Measurements from ENCODE around the gene TUFT1. TPM values are rescaled to one million over a fixed set of nuclear protein-coding genes. Genes with fewer than 3 reads are reported as not detected.

The TUFT1 gene
- total and polyA plus RNA-seq, 2 of the 13 experiments (the other 11 are each of a cell fraction or from before 2014, with no cell fraction given): 6.4 to 7.3 TPM

DNA sequence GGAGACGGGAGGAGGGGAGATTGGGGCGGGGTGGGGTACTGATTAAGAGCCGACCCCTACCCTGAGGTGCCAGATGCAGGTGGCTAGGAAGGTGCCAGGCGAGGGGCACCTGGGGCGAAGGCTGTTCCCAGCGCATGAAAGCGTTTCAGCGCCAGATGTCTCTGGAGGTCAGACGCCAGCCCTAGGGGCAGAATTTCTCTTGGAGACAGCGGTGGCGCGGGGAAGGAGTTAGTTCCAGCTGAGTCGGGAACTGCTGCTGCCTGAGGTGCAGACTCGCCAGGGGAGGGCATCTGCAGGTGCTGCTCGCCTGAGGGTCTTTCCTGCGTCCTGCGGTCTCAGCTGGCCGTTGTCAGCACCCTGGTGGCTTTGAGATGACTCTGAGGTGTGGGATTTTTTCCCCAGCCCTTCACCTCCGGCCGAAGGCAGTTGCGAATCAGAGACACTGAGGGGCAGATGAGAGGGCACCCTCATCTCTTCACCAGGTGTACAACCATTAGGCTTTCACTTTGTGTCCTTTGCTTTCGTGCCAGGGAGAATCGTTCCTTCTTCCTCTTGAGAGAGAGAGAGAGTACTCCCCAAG is 28.4 kb upstream of the TUFT1 start (continued):
- TF ChIP-seq ZNF281 (CRISPR knock-in tag; IDR thresholded peaks at IDR 0.05; ENCODE audit: borderline replicate concordance) (no peak), ZNF282 (IDR thresholded peaks at IDR 0.05; ENCODE audit: partially characterized antibody) (no peak), ZNF10 (CRISPR knock-in tag; IDR thresholded peaks at IDR 0.05; ENCODE audit: borderline replicate concordance, low read depth) (no peak), SETDB1 (CRISPR knock-in tag; IDR thresholded peaks at IDR 0.05; ENCODE audit: borderline replicate concordance) (no peak), SMARCC2 (IDR thresholded peaks at IDR 0.05) (no peak), KAT8 (CRISPR knock-in tag; IDR thresholded peaks at IDR 0.05) (peak; percentile 6; the same call in 1 of the 2 replicates), ZNF607 (CRISPR knock-in tag; IDR thresholded peaks at IDR 0.05; ENCODE audit: borderline replicate concordance) (no peak), ZNF430 (CRISPR knock-in tag; IDR thresholded peaks at IDR 0.05) (0 out of 2 replicates have a peak, but pooled peaks have one; percentile 14), PLSCR1 (CRISPR knock-in tag; IDR thresholded peaks at IDR 0.05; ENCODE audit: borderline replicate concordance) (no peak), MAZ (IDR thresholded peaks at IDR 0.05; ENCODE audit: borderline replicate concordance, low read depth, low read length) (no peak), MAZ (CRISPR knock-in tag; IDR thresholded peaks at IDR 0.05; ENCODE audit: low read depth) (no peak), CBX1 (IDR thresholded peaks at IDR 0.05; ENCODE audit: low read depth) (no peak)
- TF ChIP-seq, protein P1, sequence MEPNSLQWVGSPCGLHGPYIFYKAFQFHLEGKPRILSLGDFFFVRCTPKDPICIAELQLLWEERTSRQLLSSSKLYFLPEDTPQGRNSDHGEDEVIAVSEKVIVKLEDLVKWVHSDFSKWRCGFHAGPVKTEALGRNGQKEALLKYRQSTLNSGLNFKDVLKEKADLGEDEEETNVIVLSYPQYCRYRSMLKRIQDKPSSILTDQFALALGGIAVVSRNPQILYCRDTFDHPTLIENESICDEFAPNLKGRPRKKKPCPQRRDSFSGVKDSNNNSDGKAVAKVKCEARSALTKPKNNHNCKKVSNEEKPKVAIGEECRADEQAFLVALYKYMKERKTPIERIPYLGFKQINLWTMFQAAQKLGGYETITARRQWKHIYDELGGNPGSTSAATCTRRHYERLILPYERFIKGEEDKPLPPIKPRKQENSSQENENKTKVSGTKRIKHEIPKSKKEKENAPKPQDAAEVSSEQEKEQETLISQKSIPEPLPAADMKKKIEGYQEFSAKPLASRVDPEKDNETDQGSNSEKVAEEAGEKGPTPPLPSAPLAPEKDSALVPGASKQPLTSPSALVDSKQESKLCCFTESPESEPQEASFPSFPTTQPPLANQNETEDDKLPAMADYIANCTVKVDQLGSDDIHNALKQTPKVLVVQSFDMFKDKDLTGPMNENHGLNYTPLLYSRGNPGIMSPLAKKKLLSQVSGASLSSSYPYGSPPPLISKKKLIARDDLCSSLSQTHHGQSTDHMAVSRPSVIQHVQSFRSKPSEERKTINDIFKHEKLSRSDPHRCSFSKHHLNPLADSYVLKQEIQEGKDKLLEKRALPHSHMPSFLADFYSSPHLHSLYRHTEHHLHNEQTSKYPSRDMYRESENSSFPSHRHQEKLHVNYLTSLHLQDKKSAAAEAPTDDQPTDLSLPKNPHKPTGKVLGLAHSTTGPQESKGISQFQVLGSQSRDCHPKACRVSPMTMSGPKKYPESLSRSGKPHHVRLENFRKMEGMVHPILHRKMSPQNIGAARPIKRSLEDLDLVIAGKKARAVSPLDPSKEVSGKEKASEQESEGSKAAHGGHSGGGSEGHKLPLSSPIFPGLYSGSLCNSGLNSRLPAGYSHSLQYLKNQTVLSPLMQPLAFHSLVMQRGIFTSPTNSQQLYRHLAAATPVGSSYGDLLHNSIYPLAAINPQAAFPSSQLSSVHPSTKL (CRISPR knock-in tag; IDR thresholded peaks at IDR 0.05): peak; percentile 28; the same call in 1 of the 2 replicates
- TF ChIP-seq, protein P2, sequence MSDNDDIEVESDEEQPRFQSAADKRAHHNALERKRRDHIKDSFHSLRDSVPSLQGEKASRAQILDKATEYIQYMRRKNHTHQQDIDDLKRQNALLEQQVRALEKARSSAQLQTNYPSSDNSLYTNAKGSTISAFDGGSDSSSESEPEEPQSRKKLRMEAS (IDR thresholded peaks at IDR 0.05): 0 out of 2 replicates have a peak, but pooled peaks have one; percentile 0
- TF ChIP-seq, protein P3, sequence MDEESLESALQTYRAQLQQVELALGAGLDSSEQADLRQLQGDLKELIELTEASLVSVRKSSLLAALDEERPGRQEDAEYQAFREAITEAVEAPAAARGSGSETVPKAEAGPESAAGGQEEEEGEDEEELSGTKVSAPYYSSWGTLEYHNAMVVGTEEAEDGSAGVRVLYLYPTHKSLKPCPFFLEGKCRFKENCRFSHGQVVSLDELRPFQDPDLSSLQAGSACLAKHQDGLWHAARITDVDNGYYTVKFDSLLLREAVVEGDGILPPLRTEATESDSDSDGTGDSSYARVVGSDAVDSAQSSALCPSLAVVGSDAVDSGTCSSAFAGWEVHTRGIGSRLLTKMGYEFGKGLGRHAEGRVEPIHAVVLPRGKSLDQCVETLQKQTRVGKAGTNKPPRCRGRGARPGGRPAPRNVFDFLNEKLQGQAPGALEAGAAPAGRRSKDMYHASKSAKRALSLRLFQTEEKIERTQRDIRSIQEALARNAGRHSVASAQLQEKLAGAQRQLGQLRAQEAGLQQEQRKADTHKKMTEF (CRISPR knock-in tag; IDR thresholded peaks at IDR 0.05): peak; percentile 13; the same call in 1 of the 2 replicates
